GM13977 (cell line): ENCODE measurements around the gene AXDND1.

Experiments used
- DNase-seq: peaks from one replicate; pipeline ENCODE4 v3.0.0; 2012; ENCODE audit warnings: low spot score
- CTCF ChIP-seq: IDR thresholded peaks from 2 replicates; pipeline ENCODE4 v1.5.1; 2012; ENCODE audit warnings: mild to moderate bottlenecking, control low read depth; ENCODE audit not compliant: insufficient read depth; ENCODE audit errors: extremely low read depth, missing control alignments
- in situ Hi-C: fragments of 300-500 bp; cut with MboI; formaldehyde crosslinking; loops from one replicate; pipeline ENCODE4 v1.12.0; 2022; ENCODE audit warnings: low sequenced_read_pairs, low pct_unique_long_range_greater_than_20kb, mixed read lengths, inconsistent platforms; ENCODE audit not compliant: unreplicated experiment

The AXDND1 gene

GRCh38 chr1:179337942-179338560, 27.7 kb upstream of the AXDND1 start:
- no peak for DNase-seq
- no peak for TF ChIP-seq CTCF
- in situ Hi-C loops = no loop called here

DNA sequence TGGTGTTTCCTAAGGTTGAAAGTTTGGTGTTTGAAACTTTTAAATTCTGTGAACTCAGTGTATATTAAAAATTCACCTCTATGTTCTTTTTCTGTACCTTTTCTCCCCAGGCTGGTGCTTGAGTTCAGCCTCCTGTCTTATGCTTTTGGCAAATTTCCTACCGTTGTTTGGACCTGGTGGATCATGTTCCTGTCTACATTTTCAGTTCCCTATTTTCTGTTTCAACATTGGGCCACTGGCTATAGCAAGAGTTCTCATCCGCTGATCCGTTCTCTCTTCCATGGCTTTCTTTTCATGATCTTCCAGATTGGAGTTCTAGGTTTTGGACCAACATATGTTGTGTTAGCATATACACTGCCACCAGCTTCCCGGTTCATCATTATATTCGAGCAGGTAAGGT, 24.9 kb upstream of the AXDND1 start:
- DNase-seq = no peak
- in situ Hi-C loops = no loop called here
- no peak for TF ChIP-seq CTCF

- DNase-seq = no peak
- in situ Hi-C loops = no loop called here
- TF ChIP-seq CTCF = no peak
These were observed 23.7 kb upstream of the AXDND1 start for GRCh38 chr1:179341943-179342547.

DNA sequence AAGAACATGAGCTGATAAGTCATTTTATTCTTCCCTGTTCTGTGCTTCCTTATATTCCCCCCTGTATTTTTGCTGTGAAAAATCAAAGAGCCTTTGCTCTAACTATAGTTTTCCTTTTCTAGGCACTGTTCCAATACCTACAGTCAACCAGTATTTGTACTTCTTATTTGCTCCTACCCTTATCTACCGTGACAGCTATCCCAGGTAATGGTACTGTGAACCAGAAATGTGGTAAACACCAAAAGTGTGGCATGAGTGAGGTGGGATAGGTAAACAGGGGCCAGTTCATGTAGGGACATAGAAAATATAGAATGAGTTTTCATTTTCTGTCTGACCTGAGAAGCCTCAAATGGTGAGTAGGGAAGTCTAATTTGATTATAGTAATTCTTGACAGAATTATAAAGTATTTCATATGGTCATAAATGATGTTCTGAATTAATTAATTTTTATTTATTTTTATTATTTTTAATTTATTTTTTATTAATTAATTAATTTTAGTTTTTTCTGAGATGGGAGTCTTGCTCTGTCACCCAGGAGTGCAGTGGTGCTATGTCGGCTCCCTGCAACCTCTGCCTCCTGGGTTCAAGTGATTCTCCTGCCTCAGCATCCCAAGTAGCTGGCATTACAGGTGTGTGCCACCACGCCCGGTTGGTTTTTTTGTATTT, 22.9 kb upstream of the AXDND1 start:
- DNase-seq = no peak
- TF ChIP-seq CTCF = no peak
- in situ Hi-C loops = no loop called here

GRCh38 chr1:179351281-179351680, 14.5 kb upstream of the AXDND1 start:
- TF ChIP-seq CTCF = no peak
- DNase-seq = no peak
- in situ Hi-C loops = loop anchor here (25.0 kb wide), 1 partner anchor 814 kb away; no protein-coding TSS in a partner anchor

- no peak for DNase-seq
- in situ Hi-C loops = loop anchor here (25.0 kb wide), 1 partner anchor 815 kb away; no protein-coding TSS in a partner anchor
- no peak for TF ChIP-seq CTCF
These were observed 13.5 kb upstream of the AXDND1 start for GRCh38 chr1:179352236-179352635.
